ENCODE measurements around the gene HES1.

The HES1 gene

GRCh38 chr3:194174406-194174805, 38.5 kb downstream of the HES1 start:
- DNase-seq, result no peak

- DNase-seq, result no peak
Observed at GRCh38 chr3:194174980-194175379, 39.0 kb downstream of the HES1 start.

- no peak for DNase-seq
Observed at GRCh38 chr3:194176274-194176991, 40.5 kb downstream of the HES1 start.

DNA sequence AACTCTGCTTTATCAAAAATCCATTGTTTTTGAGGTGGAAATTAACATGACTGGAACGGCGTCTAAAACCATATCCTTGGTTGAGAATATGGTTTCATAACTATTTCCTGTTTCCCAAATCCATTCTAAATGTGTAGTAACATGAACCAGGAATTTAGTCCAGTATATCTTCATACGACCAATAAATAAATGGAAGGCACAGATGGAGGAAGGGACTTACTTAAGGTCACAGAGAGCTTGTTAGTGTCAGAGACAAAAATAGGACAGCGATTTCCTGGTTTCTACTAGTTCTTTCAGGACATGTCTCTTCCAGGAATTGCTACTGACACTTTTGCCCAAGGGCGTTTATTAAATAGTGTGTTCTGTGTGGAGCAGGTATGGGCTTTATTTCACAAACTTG, 41.2 kb downstream of the HES1 start:
- no peak for DNase-seq

DNA sequence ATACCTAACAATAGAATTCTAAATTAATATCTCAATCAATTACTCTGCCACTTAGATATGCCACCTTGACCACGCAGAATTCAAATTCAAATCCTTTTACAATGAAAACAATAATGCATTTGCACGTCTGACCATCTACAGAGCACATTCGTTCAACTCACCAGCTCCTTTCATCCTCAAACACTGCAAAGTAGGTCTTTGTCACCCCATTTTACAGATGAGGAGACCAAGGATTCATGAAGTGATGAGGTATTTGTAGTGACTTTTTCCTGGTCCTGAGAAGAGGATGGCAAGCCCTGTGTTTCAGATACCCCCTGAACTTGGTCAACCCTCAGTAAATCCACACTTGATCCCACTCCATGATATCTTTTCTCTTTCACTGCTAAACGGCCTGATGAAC, 42.2 kb downstream of the HES1 start:
- no peak for DNase-seq

DNA sequence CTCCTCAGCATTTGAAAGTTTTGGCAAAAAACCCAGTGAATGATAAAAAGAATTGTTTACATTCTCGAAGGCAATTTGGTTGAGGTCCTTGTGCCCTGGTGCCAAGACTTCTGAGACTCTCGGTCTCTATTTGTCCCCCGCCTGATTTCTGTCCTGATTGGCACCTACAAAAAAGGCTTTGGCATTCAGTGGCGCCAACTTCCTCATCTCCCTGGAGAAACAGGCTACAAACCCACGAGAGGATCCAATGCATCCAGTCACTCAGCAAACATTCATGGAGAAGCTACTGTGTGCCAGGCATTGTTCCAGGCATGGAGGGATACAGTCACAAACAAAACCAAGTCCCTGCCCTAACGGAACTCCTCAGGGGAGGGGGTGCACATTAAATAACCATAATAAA, 42.7 kb downstream of the HES1 start:
- no peak for DNase-seq

GRCh38 chr3:194180570-194180969, 44.6 kb downstream of the HES1 start:
- DNase-seq, result no peak

DNA sequence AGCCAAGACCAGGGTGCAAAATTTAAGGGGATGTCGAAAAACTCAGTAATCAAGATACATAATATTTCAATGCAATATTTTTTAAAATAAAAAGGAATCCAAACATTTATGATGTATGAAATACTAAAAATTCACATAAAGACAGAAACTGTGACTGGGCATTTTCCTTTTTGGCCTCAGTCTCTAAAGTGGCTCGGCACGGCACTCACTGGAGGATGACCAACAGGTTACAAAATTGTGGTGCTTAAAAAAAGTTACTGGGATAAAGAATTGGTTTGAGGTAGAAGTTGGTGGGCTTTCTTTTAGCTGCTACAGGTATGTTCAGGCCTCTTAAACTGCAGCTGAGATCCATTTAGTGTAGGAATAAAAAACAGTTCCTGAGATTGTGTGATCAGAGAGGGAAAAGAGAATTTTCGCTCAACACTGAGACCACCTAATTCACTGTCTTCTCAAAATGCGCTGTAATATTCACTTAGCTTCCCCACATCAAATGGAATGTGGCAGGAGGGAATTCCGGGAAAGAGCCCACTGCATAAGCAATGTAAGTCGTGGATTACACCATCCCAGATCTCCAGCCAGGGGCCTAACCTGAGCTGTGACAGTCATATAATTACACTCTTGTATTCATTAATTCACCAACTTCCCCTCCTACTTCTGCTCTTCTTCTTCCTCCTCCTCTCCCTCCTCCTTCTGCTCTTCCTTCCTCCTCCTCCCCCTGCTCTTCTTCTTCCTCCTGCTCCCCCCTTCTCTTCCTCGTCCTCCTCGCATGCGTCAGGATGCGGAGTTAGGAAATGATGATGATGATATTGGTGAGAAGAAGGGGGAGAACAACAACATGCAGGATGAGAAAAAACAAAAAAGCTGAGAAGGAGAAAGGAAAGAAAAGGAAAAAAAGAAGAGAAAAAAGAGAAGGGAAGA, 45.9 kb downstream of the HES1 start:
- no peak for DNase-seq

- no peak for DNase-seq
Observed at GRCh38 chr3:194183271-194183670, 47.3 kb downstream of the HES1 start.

DNA sequence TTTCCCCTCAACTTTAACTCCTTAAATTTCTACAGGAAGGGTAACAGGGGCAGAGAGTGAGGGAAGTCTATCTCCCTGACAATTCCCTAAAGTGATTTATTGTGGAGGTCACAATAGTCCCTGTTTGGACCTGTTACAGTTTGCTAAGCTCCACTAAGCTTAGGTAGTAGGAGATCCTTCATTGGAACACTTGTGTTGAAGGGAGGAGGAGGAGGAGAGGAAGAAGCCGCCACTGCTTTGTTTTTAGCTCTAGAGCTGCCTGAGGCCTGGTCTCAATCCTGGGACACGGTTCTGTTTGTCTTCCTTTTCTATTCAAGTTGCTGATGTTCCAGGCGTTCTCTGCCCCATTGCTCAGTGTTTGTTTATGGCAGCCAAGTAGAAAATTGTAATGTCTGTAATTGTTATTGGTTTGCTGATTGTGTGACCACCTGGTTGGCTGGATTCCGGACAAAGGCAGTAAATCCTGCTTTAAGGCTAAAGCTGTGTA, 48.4 kb downstream of the HES1 start:
- peak; percentile 41 for DNase-seq

GRCh38 chr3:194184801-194185200, 48.9 kb downstream of the HES1 start:
- DNase-seq, result no peak

DNA sequence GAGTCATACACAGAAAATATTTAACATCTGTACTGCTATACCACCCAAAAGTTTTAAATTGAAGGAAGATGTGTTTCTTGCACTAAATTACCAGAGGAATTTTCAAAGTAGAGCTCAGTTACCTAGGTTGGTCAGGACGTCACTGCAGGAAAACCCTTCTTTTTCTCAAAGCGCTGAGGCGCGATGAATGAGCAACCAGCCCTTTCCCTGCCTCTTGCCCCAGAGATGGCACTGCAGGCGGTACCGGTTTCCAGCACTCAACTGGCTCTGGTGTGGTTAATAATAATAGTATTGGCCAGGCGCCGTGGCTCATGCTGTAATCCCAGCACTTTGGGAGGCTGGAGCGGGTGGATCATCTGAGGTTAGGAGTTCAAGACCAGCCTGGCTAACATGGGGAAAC, 49.3 kb downstream of the HES1 start:
- DNase-seq, result no peak

- DNase-seq, result no peak
Observed at GRCh38 chr3:194187233-194187944, 51.4 kb downstream of the HES1 start.
